ENCODE results near the gene KCNMA1.

- TF ChIP-seq POLR2A (conservative IDR thresholded peaks at IDR 0.05) (no peak), CTCF (IDR thresholded peaks at IDR 0.05 in 2 of 3, conservative IDR thresholded peaks at IDR 0.05 in 1 of 3; ENCODE audit: insufficient read depth in 2 of 3, low read depth in 1 of 3, low read length in 3 of 3) (no peak), RAD21 (CRISPR knock-in tag; conservative IDR thresholded peaks at IDR 0.05 in 1 of 2, IDR thresholded peaks at IDR 0.05 in 1 of 2) (no peak), KLF13 (tag; IDR thresholded peaks at IDR 0.05; ENCODE audit: borderline replicate concordance, low read depth) (no peak), FOXM1 (IDR thresholded peaks at IDR 0.05; ENCODE audit: low read depth) (no peak), FOXM1 (CRISPR knock-in tag; IDR thresholded peaks at IDR 0.05; ENCODE audit: low read depth) (no peak), FOXK2 (conservative IDR thresholded peaks at IDR 0.05 in 1 of 2, IDR thresholded peaks at IDR 0.05 in 1 of 2; ENCODE audit: low read depth in 2 of 2) (no peak), ZBTB7A (IDR thresholded peaks at IDR 0.05; ENCODE audit: borderline replicate concordance, control insufficient read depth, low read depth, low read length) (no peak), GTF2A2 (tag; IDR thresholded peaks at IDR 0.05) (no peak), FOXJ3 (CRISPR knock-in tag; IDR thresholded peaks at IDR 0.05) (no peak), CHD2 (IDR thresholded peaks at IDR 0.05; ENCODE audit: low read depth, low read length) (no peak), TEAD1 (CRISPR knock-in tag; IDR thresholded peaks at IDR 0.05) (no peak)
Measured at GRCh38 chr10:77493851-77494261, 143.8 kb downstream of the KCNMA1 start.
